Activated T-cell treated with anti-CD3 and anti-CD28 coated beads, Interleukin-2, amount 50 U/mL, for 48 hours (primary cell): ENCODE measurements around the gene KRTAP6-2.

ENCODE experiments used
- DNase-seq, 2 experiments: peaks; one replicate each; pipeline ENCODE4 v3.0.0-alpha.2; 2020

The KRTAP6-2 gene, protein sequence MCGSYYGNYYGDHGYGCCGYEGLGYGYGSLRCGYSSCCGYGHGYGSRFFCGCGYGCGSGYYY

DNA sequence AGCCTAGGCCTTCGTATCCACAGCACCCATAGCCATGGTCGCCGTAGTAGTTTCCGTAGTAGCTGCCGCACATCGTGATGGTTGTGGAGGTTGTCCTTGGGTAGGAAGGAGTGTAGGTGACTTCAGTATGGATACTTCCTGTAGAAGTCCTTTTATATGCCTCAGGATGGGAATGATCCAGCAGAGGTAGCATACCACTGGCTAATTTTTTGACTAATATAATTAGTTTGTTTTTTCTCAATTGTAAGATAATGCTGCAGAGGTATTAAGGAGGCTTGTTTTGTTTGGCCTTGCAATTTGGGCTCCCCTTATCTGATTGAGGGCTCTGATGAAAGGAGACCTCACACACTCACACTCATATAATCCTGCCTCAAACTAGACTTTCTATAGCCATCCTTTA lies at the start of gene KRTAP6-2:
Gene KRTAP6-2 (minus strand): TSS at position 101 of the 400 bp plus-strand sequence. CDS start 28 bp downstream, at position 73.
- DNase-seq: no peak

DNA sequence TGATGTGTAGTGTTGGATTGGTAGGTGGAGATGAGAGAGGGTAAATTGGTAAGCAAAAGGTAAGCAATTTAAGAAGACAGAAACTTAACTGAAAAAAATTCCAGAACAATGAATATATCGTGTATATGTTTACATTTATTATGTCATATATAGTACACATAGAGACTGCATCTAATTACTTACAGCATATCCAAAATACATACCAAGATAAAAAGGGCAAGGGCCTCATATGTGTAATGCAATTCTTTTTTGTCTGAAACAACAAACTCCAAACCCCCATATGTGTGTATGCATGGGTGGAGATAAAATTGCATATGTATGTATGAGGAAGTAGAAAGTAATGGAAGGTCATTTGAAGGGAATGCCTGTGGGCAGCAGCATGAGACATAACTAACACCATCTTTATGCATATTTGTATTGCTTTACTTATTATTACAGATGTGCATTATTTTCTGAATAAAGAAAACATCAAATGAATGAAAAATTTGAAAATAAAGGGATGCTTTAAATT lies 48.3 kb upstream of the KRTAP6-2 start:
- DNase-seq: no peak

DNA sequence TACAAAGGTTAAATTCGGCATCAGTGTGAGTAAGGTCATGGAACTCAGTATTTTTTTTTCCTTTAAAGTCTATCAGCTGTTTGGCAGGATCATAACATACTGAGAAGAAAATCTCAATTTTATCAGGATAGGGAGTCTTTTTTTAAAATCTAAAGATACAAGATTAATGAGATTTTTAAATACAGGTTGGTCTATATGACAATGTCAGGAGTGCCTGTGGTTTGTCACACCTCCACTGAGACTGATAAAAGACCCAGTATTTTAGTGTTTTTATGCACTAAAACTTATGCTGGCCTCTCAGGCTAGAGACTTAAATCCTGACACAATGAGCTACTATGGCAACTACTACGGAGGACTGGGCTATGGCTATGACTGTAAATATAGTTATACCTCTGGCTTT lies 43.9 kb upstream of the KRTAP6-2 start, which contains the start of gene KRTAP20-3:
Gene KRTAP20-3 (plus strand): TSS at position 301 of the 400 bp plus-strand sequence.
- DNase-seq: no peak

DNA sequence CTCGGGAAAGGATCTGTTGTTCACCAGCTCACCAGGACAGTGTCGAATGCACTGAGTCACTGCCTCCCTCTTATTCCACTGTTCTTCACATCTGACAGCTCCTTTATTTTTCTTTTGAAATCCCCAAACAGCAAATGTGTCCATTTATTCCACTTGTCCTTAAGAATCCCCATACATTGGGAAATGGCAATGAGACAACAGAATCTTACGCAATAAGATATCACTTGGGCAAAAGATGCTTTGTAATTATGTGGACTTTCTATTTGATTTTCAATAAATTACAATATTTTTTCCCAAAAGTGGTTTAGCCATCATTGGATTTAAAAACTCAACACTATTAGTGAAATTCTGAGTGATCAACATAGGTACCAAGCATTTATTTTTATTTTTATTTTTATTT lies 40.0 kb upstream of the KRTAP6-2 start:
- no peak for DNase-seq

DNA sequence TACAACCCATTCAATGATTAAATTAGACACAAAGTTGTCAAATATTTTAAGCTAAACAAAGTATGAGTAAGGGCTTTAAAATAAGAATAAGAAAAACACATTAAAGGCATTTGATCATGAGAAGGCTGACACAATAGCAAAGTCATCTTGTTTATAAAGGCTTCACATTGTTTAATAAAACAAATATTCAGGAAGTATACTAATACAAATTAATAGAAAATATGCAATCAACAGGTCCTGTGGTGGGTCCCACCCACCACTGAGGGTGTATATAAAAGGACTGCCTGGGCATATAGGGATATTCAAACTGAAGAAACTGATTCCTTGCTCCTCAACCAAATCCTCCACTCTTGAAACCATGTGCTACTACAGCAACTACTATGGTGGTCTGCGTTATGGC lies 36.2 kb upstream of the KRTAP6-2 start, which contains the start of gene KRTAP20-2:
Gene KRTAP20-2 (plus strand): TSS at position 301 of the 400 bp plus-strand sequence. CDS start 58 bp downstream, at position 359.
- no peak for DNase-seq

DNA sequence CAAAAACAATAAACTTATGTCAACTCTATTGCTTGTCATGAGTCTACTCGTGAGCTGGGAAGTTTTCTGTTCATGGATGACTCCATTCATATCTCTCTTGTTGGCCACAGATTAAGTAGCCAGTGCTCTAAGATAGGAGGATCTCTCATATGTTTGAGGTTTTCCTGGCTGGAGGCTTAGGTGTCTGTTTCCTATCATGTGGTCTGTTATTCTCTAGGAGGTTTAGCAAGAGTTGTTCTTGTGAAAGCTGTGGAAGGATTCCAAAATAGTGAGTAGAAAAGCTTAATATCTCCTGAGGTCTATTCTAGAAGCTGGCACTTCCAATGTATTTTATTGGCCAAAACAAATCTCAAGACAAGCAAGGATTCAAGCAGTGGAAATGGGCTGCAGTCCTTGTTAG lies 30.5 kb upstream of the KRTAP6-2 start:
- no peak for DNase-seq

DNA sequence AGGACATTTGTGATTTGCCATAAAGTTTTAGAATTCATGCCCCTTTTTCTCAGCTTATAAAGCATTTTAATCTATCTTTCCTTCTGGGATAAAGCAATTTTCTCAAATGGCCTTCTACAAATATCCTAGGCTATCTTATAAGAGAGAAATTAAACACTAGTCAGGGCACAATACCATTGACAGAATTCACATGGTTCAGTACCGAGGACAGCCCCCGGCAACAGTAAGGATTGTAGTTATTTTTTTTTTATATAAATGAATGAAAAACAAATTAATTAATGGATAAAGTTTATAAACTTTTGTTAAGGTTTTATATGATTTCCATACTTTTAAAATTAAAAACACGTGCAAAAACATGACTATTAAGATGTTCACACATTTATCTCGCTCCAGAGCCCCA lies 29.4 kb upstream of the KRTAP6-2 start:
- no peak for DNase-seq

DNA sequence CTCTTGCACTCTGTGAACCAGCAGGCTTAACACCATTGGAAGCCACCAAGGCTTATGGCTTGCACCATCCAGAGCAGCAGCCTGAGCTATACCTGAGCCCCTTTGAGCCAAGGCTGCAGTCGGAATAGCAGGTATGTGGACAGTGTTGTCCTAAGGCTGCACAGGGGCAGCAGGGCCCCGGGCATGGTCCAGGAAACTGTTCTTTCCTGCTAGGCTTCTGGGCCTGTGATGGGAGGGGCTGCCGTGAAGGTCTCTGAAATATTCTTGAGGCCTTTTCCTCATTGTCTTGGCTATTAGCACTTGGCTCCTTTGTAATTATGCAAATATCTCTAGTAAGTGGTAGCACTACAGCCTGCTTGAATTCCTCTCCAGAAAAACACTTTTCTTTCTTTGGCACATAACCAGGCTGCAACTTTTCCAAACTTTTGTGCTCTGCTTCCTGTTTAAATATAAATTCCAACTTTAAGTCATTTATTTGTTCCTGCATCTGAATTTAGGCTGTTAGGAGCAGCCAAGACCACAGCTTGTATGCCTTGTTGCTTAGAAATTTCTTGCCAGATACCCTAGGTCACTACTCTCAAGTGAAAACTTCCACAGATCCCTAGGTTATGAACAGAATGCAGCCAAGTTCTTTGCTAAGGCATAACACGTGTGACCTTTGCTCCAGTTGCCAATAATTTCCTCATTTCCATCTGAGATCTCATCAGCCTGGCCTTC lies 26.9 kb upstream of the KRTAP6-2 start:
- DNase-seq: no peak

DNA sequence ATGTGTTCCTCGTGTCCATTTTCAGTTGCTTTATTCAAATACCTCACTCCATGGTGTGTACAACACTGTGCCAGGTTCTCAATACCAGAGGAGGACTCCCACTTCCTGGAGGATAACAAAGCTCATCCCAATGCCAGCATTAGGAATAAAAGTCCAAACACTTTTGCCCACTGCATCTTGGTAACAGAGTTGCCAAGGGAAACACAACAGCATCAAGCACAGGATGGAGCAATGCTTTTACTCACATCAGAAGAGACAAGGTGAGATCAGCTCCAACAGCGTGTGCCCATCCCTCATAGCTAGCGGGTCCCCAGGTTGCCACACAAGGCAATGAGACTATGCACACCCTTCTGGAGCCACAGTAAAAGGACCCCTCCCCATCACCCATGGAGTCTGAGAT lies 24.7 kb upstream of the KRTAP6-2 start:
- no peak for DNase-seq

DNA sequence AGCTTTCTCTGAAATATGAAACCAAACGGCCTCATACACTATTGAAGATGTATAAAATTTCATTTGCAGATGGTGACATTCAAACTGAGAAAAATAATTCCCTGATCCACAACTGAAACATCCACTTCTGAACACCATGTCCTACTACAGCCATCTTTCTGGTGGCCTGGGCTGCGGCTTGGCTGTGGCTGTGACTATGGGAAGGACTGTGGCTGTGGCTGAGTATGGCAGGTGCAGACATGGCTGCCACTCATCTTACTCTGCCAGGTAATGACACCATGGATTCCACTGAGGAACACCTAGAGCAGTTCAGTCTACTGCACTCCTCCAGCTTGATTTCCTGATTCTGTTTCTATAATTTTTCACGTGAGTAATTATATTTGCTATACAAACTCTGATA lies 21.8 kb upstream of the KRTAP6-2 start, which contains the start of gene KRTAP20-4:
Gene KRTAP20-4 (plus strand): TSS at position 106 of the 400 bp plus-strand sequence.
- no peak for DNase-seq

DNA sequence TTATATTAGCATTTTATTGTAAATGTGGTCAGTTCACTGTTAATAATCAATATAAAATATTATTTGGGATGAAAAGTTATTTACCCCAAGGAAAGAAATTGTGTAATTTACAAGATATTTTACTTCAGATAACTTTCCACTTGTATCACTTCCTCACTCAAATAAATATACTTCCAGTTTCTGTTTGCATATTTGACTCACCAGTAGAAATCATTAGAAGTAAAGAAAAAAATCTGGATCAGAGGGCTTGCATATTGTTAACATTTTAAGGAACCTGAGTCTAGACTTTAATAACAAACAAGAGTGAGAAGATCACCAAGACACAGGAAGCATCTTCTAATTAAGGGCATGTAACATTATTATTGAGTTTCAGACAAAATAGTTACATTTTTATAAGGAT lies 21.4 kb upstream of the KRTAP6-2 start:
- DNase-seq: no peak

DNA sequence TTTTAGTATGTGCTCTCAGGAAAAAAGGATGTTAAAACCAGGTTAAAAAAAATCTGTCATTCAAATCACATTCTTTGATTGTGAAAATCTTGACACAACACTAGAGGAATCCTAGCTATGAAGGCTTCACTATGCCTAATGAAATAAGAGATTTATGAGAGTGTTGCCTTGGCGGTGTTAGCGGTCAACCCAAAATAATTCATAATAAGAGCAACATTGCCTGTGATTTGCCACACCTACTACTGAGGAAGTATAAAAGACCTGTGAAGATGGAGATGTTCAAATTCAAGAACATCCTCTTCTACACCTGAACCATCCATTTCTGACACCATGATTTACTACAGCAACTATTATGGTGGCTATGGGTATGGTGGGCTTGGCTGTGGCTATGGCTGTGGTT lies 17.4 kb upstream of the KRTAP6-2 start, which contains the start of gene KRTAP20-1:
Gene KRTAP20-1 (plus strand): TSS at position 301 of the 400 bp plus-strand sequence. CDS start 30 bp downstream, at position 331.
- no peak for DNase-seq

DNA sequence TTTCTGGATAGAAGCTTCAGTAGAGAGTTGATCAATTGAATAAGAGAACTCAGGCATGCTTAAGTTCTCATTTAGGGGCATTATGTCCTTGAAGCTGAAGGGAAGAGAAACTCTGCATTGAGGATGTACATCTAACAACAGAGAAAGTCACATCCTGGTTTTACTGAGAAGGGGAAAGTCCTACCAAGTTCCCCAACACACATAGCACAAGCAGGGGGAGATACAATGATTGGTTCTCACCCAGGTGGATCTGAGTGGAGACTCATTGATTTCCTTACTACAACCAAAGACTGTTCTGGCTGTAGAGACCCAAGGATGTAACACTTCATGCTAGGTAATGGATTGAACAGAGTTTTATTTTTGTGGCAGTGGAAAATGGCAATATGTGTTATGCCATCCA lies 16.5 kb upstream of the KRTAP6-2 start:
- no peak for DNase-seq

DNA sequence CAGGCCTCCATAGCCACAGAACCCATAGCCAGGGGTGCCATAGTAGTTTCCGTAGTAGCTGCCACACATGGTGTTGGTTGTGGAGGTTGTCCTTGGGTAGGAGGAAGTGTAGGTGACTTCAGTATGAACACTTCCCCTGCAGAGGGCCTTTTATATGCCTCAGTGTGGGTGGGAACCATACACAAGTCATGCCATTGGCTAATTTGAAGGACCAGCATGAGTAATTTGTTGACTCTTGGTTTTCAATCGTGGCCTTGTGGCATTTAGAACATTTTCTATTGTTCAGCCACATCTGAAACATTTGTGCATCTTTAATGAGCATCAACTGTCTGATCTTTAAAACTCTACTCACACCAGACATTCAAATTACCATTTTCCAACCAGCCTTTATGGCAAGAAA lies 15.1 kb upstream of the KRTAP6-2 start, which contains the start of gene KRTAP6-1:
Gene KRTAP6-1 (minus strand): TSS at position 95 of the 400 bp plus-strand sequence. CDS start 26 bp downstream, at position 69.
- no peak for DNase-seq

DNA sequence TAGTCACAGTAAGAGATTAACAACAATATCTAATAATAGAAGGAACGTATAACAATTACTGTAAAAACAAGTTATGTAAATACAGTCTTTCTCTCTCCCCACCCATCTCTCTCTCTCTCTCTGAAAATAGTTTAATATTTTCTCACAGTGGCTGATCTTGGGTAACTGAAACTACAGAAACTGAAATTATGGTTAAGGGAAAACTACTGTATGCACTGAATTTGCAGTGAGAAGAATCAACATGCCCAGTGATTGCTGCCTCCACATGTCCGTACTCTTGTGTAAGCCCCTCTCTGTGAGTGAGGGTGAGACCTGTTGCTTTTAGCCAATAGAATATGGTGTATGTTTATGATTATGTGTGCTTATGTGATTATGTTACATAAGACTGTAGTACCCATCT lies 13.4 kb upstream of the KRTAP6-2 start:
- DNase-seq: no peak

DNA sequence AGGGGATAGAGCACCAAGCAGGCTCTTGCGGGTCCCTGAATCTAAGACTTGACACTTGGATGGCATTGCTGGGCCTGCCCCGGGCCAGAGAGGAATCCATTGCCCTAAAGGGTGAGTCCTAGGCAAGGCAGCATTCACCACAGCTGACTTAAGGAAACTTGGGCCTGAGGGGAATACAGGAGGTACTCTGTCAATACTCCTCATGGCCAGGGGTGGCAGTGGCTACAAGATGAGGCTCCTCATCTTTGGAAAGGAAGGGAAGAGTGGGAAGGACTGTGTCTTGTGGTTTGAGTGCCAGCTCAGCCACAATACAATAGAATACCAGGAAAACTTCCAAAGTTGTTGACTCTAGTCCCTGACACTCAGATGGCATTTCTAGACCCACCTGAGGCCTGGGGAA lies 7.3 kb upstream of the KRTAP6-2 start:
- DNase-seq: no peak

DNA sequence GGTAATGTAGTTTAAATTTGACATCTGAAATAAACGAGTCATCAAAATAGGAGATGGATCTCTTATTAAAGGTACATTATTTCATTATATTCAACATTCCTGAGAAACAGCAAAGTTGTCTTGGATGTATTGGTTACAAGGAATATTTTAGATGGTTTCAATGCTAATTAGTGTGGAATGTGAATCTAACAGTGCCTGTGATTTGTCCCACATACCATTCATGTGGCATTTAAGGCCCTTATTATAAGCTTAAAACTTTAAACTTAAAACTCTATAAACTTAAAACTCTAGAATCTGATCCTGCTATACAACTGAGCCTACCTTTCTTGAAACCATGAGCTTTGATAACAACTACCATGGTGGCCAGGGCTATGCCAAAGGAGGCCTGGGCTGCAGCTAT lies 2.1 kb upstream of the KRTAP6-2 start, which contains the start of gene KRTAP22-1:
Gene KRTAP22-1 (plus strand): TSS at position 301 of the 400 bp plus-strand sequence.
- DNase-seq: no peak

DNA sequence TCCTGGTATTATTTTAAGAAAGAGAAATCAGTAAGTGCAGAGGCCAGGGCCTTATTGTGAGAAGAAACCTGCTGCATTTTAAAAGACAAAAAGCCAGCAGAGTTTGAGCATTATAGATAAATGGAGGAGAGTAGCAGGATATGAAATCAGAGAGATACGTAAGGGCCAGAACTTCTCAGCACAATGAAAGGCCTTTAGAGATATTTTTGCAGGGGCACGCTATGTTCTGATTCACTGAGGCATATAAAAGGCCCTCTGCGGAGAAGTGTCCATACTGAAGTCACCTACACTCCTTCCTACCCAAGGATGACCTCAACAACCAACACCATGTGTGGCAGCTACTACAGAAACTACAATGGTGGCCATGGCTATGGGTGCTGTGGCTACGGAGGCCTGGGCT lies 6.6 kb downstream of the KRTAP6-2 start, which contains the start of gene KRTAP6-3:
Gene KRTAP6-3 (plus strand): TSS at position 301 of the 400 bp plus-strand sequence. CDS start 6 bp downstream, at position 307.
- no peak for DNase-seq

DNA sequence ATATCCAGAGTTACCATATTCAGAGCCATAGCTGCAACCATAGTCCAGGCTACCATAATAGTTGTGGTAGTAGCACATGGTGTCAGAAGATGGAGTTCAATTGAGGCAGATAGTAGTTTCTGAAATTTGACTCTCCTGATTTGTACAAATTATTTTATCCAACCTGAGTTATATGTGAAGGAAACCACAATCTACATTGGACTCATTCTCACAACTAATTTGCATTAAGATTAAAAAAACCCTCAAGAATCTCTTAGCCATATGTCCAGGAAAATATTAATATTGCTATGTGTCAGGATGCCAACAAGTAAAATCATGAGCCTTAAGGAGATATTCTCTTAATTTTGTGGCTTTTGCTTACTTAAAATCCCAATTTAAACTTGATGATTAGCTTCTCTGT lies 8.4 kb downstream of the KRTAP6-2 start, which contains the start of gene KRTAP22-2:
Gene KRTAP22-2 (minus strand): TSS at position 101 of the 400 bp plus-strand sequence.
- no peak for DNase-seq

DNA sequence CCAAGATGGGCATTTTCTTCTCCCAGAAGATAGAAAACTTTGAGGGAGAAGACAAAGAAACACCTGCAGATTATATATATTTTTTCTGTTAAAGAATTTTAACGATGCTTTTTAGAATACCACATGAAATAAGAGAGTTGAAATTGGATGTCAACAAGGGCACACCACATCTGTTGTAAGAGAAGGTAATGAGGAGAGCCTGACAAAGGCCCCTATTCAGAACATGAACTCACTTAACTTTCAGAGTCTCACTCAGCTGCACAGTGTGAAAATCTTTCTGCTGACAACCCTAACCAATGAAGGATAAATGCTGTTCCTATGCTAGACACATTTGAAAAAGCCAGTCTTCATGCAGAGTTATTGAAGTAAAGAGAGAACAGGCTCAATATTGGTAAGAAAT lies 15.8 kb downstream of the KRTAP6-2 start:
- no peak for DNase-seq

DNA sequence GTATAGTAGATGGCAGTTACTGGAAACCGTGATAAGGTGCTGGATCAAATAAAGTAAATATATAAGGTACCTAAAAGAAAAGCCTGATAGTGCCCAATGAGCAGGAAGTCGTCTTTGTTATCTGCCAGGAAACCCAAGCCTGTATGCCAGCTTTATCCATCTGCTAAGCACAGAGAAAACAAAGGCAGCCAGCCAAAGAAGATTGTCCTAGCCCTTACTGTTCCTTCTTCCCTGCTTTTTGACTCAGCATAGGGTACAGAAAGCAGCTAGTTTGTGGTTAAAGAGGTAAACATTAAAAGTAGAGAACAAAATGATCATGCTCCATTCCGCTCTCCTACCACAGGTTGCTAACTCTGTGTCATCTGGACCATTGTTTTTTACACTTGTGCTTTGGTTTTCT lies 18.6 kb downstream of the KRTAP6-2 start:
- no peak for DNase-seq

DNA sequence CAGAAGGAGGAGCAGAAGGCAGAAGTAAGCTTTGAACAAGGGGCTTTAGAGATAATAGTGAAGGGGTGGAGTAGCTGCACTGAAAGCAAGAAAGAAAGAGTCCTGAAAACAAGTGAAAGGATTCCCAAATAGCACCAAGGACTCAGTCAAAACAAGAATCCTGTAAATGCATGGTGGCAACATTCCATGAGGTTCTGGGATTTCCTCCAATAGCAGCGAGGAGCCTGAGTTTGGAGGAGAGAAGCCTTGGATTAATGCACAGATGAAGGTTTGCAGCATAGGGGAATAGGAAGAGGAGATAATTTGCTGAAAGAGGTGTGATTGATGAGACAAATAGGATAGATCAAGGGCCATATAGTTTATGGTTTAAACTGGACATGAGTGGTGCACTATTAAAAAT lies 19.4 kb downstream of the KRTAP6-2 start:
- no peak for DNase-seq

DNA sequence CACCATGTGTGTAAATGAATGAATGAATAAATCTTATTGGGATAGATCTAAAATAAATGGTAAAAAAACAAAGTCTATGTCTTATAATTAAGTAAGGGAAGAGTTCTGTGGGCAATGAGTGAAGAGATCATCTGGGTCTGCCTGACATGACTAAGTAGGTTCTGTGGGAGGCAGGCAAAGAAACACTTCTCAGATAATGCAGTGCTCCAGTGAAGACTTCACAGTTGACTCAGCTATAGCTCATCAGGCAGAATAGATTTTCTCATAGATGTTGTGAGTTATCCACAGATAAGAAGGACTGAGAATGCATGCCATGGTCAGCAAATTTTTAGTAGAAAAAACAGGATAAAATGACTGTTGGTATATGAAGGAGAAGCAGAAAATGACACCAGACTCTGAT lies 20.9 kb downstream of the KRTAP6-2 start:
- DNase-seq: no peak

DNA sequence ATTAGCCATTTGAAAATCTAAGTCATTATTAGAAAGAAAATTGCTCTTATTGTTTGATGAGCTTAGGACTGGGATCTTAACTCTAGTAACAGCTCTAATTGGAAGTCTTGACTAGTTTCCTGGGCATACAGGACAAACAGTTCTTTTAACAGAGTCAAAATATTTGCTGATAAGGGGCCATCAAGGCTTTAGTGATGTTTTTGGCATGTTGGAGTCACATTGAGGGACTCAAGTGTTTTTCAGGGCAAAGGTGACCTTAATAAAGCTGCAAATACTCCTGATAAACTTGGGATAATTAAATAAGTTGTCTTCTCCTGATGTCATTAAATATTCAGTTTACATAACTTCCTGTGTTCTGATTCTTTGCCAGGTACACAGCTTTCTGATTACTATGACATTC lies 31.1 kb downstream of the KRTAP6-2 start:
- no peak for DNase-seq
